ENCODE data around the gene SPATS2. TPM values are rescaled to one million over a fixed set of nuclear protein-coding genes. Genes with fewer than 3 reads are reported as not detected.

The SPATS2 gene
- total RNA-seq, 1 experiment from 2014 or later: 43.1 TPM

GRCh38 chr12:49534731-49535278, 167.5 kb downstream of the SPATS2 start:
- intact Hi-C loops (cut with micrococcal nuclease; ENCODE audit: unreplicated experiment): no loop called here
- H3K36me3 ChIP-seq (ENCODE audit: control insufficient read depth, insufficient read depth, low read length): no peaks in the 10 kb centered on the region
- H3K4me3 ChIP-seq (ENCODE audit: low read depth, low read length): no peak overlapping the region
- no peak overlapping the region for H3K27ac Mint-ChIP-seq (ENCODE audit: unreplicated experiment)
- no peak for DNase-seq
- TF ChIP-seq CTCF (IDR thresholded peaks at IDR 0.05; ENCODE audit: insufficient read depth in 1 of 2, low read depth in 1 of 2, low read length in 1 of 2, severe bottlenecking in 1 of 2, unreplicated experiment in 1 of 2): no peak
- no peaks in the 10 kb centered on the region for H3K9me3 Mint-ChIP-seq (ENCODE audit: unreplicated experiment)
- CTCF ChIA-PET: interaction anchor here (0.6 to 1.2 kb wide), 3 partner anchors 10 to 187 kb away, joined by 3 to 4 read pairs (median 3); no protein-coding TSS in a partner anchor
- BruUV-seq (replicated peaks): no TSS peak
- H3K27me3 ChIP-seq (replicated peaks; ENCODE audit: control insufficient read depth, insufficient read depth, low read length): peaks cover 4% of the 10 kb centered on the region; the same call in 1 of the 2 replicates
- H3K36me3 Mint-ChIP-seq (ENCODE audit: insufficient read depth, unreplicated experiment): peaks cover under 1% of the 10 kb centered on the region
- no peak overlapping the region for H3K4me3 Mint-ChIP-seq (ENCODE audit: unreplicated experiment)
- no peaks in the 10 kb centered on the region for H3K9me3 ChIP-seq
- peaks cover 10% of the 10 kb centered on the region for H3K4me1 ChIP-seq
- H3K27me3 Mint-ChIP-seq (ENCODE audit: insufficient read depth, unreplicated experiment): peaks cover 6% of the 10 kb centered on the region
- POLR2A ChIA-PET: no interaction called here
- no peaks in the 10 kb centered on the region for H3K4me1 Mint-ChIP-seq (ENCODE audit: low read depth, unreplicated experiment)

GRCh38 chr12:49535921-49536525, 168.8 kb downstream of the SPATS2 start:
- no TSS peak for BruUV-seq (replicated peaks)
- intact Hi-C loops (cut with micrococcal nuclease; ENCODE audit: unreplicated experiment): no loop called here
- Histone ChIP-seq H3K4me1 (peaks cover 10% of the 10 kb centered on the region), H3K9me3 (no peaks in the 10 kb centered on the region), H3K4me3 (ENCODE audit: low read depth, low read length) (no peak overlapping the region), H3K36me3 (ENCODE audit: control insufficient read depth, insufficient read depth, low read length) (no peaks in the 10 kb centered on the region), H3K27me3 (replicated peaks; ENCODE audit: control insufficient read depth, insufficient read depth, low read length) (peaks cover 4% of the 10 kb centered on the region; the same call in 1 of the 2 replicates)
- Mint-ChIP-seq H3K9me3 (ENCODE audit: unreplicated experiment) (no peaks in the 10 kb centered on the region), H3K27ac (ENCODE audit: unreplicated experiment) (no peak overlapping the region), H3K4me1 (ENCODE audit: low read depth, unreplicated experiment) (no peaks in the 10 kb centered on the region), H3K27me3 (ENCODE audit: insufficient read depth, unreplicated experiment) (peaks cover 10% of the 10 kb centered on the region), H3K36me3 (ENCODE audit: insufficient read depth, unreplicated experiment) (no peaks in the 10 kb centered on the region), H3K4me3 (ENCODE audit: unreplicated experiment) (no peak overlapping the region)
- no peak for DNase-seq
- ChIA-PET CTCF (interaction anchor here (1.2 kb wide), 1 partner anchor 9 kb away, joined by 4 read pairs; no protein-coding TSS in a partner anchor), POLR2A (interaction anchor here (0.6 kb wide), 1 partner anchor 22 kb away, joined by 5 read pairs; no protein-coding TSS in a partner anchor)
- TF ChIP-seq CTCF (IDR thresholded peaks at IDR 0.05; ENCODE audit: insufficient read depth in 1 of 2, low read depth in 1 of 2, low read length in 1 of 2, severe bottlenecking in 1 of 2, unreplicated experiment in 1 of 2): no peak

- H3K4me1 Mint-ChIP-seq (ENCODE audit: low read depth, unreplicated experiment): no peaks in the 10 kb centered on the region
- H3K4me3 Mint-ChIP-seq (ENCODE audit: unreplicated experiment): no peak overlapping the region
- no peak overlapping the region for H3K4me3 ChIP-seq (ENCODE audit: low read depth, low read length)
- no TSS peak for BruUV-seq (replicated peaks)
- no peak overlapping the region for H3K27ac Mint-ChIP-seq (ENCODE audit: unreplicated experiment)
- peaks cover 4% of the 10 kb centered on the region; the same call in 1 of the 2 replicates for H3K27me3 ChIP-seq (replicated peaks; ENCODE audit: control insufficient read depth, insufficient read depth, low read length)
- intact Hi-C loops (cut with micrococcal nuclease; ENCODE audit: unreplicated experiment): no loop called here
- ChIA-PET CTCF (no interaction called here), POLR2A (interaction anchor here (0.6 to 0.7 kb wide), 4 partner anchors 22 to 314 kb away, joined by 5 to 12 read pairs (median 7); no protein-coding TSS in a partner anchor)
- no peak for TF ChIP-seq CTCF (IDR thresholded peaks at IDR 0.05; ENCODE audit: insufficient read depth in 1 of 2, low read depth in 1 of 2, low read length in 1 of 2, severe bottlenecking in 1 of 2, unreplicated experiment in 1 of 2)
- no peak for DNase-seq
- no peaks in the 10 kb centered on the region for H3K9me3 Mint-ChIP-seq (ENCODE audit: unreplicated experiment)
- H3K4me1 ChIP-seq: peaks cover 10% of the 10 kb centered on the region
- peaks cover 10% of the 10 kb centered on the region for H3K27me3 Mint-ChIP-seq (ENCODE audit: insufficient read depth, unreplicated experiment)
- no peaks in the 10 kb centered on the region for H3K36me3 ChIP-seq (ENCODE audit: control insufficient read depth, insufficient read depth, low read length)
- no peaks in the 10 kb centered on the region for H3K36me3 Mint-ChIP-seq (ENCODE audit: insufficient read depth, unreplicated experiment)
- H3K9me3 ChIP-seq: no peaks in the 10 kb centered on the region
Observed at GRCh38 chr12:49536526-49537071, 169.3 kb downstream of the SPATS2 start.
